Endometrium (tissue), 2 donors: ENCODE measurements around the gene PTPN6.

Source experiments
- FAIRE-seq: peaks from 2 replicates; lab custom pipeline; 2012; peaks lifted over from hg19 to GRCh38; lab: Jason Lieb, UNC
- donor health status: control.
- donor health status: control.

The PTPN6 gene

GRCh38 chr12:6956021-6956727, 5.0 kb downstream of the PTPN6 start:
- no peak for FAIRE-seq

- FAIRE-seq, result no peak
These were observed 6.1 kb downstream of the PTPN6 start for GRCh38 chr12:6957151-6957701.

DNA sequence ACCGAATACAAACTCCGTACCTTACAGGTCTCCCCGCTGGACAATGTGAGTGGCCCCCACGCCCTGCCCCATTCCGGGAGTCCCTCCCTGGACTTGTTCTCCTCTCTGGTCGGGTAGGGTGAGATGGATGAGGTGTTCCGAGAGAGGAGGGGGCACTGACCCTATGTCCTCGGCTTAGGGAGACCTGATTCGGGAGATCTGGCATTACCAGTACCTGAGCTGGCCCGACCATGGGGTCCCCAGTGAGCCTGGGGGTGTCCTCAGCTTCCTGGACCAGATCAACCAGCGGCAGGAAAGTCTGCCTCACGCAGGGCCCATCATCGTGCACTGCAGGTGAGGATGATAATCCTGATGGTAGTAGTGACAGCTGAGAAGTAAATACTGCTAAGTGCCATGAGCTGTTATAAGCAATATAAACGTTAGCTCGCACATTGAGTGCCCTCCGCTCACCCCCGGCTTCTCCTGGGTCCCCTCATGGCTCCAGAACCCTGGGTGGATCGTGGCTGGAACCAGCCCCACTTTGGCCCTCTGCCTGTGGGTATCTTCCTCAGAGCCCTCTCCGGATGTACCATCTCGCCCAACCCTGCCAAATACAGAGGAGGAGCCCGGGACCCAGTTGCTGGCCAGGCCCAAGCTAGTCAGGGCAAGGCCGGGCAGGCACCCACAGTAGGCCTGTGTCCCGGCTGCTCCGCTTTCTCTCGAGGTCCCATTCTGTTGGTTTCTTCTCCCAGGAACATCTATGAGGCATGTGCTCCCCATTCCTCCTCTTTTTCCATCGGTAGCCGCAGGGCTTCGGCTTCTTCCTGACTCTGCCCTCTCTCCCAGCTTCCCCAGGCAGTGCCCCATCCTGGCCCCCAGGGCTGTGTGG, 6.8 kb downstream of the PTPN6 start:
- FAIRE-seq, result no peak

- FAIRE-seq, result no peak
These were observed 7.5 kb downstream of the PTPN6 start for GRCh38 chr12:6958609-6959057.

DNA sequence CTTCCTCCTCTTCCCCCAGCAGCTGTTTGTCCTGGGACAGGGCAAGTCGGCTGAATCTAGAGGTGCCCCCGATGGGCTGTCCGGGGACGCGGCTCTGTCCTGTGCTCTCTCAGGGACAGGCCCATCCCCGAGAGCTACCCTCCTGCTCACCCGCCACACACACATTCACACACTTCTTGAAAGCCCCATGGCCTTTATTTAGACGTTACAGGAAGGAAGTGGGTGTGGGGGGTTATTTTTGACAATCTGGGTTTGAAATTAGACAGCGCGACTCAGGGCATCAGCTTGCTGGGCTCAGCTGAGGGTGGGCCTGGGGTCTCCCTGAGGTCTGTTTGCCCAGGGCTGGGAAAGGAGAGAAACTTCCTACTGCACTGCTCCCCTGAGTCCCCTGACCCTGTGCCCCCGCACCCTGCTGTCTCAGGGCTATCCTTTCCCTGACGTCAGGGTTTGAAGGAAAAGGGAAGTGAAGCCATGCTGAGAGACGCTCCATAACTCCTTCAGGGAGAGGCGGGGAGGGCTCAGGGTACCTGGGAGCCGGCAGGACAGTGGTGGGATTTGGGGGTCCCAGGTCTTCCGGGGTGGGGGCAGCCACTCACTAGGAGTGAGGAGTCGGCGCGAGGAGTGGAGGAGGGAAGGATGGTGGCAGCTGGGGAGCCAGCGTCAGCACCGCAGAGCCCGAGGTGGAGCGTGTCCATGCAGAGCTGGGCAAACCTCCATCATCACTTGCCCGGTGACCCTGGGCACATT, 8.1 kb downstream of the PTPN6 start:
- no peak for FAIRE-seq

GRCh38 chr12:6959805-6960592, 8.8 kb downstream of the PTPN6 start:
- FAIRE-seq, result no peak

DNA sequence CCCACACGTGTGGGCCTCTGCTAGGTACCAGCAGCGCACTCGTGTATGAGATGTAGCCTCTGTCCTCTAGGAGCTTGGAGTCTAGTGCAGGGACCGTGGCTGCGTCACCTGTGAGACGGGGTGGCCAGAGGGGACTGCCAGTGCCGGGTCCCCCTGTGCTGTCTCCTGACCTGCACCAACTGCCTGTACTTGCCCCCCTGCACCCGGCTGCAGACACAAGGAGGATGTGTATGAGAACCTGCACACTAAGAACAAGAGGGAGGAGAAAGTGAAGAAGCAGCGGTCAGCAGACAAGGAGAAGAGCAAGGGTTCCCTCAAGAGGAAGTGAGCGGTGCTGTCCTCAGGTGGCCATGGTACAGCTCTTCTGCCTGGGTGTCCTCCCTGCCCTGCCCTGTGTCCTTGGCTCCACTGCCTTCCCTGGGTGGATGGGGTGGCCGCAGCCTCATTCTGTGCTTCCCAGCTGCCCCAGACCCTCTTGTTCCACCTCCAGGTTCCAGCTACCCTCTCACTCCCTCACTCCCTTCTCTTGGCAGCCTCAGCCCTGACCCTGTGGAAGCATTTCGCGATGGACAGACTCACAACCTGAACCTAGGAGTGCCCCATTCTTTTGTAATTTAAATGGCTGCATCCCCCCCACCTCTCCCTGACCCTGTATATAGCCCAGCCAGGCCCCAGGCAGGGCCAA, 9.6 kb downstream of the PTPN6 start:
- no peak for FAIRE-seq

- no peak for FAIRE-seq
These were observed 10.1 kb downstream of the PTPN6 start for GRCh38 chr12:6961278-6961694.

DNA sequence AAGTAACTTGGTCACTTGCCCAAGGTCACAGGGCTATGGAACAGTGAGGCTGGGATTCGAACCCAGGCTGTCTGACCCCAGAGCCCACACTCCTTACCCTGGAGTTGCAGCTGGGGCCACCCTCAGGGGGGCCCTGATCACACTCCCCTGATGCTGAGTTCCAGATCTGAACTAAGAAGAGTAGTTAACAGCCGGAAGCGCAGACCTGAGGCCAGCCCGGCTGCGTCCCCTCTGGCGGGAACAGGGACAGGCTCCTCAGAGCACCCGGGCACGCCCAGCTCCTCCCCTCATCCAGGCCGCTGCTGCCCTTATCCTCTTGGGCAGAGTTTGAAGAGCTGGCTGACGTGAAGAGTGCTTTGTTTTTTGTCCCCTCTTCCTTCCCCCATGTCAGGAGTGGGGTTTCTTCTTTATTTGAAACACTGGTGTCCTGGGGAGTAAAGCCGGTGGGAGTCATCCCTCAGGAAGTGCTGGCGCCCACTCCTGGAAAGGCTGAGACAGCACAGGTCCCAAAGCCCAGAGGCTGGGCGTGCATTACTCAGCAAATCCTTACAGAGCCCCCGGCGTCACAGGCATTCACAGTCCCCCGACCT, 10.6 kb downstream of the PTPN6 start:
- FAIRE-seq, result no peak

GRCh38 chr12:6962285-6963015, 11.3 kb downstream of the PTPN6 start:
- FAIRE-seq, result no peak

GRCh38 chr12:6963016-6963731, 12.0 kb downstream of the PTPN6 start:
- no peak for FAIRE-seq

DNA sequence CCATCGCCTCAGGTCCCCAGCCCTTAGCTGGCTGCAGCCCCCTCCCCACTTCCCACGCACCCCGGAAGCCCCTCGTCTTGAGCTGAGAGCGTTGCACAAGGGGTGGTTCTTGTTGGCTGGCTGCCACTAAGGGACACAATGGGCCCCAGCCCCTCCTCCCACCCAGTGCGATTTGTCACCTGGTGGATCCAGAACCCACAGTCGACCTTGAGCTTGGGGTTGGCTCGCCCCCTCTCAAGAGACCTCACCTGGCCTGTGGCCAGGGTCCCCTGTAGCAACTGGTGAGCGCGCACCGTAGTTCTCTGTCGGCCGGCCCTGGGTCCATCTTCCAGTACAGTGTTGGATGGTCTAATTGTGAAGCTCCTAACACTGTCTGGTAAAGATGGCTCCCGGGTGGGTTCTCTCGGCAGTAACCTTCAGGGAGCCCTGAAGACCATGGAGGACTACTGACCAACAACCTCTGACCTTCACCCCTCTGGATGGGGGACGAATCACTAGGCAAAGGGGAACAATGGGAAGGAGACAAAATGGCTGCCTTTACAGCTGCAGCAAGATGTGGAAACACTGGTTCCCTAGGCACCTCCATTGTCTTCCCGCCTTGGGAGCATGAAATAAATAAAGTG, 12.7 kb downstream of the PTPN6 start:
- no peak for FAIRE-seq

- FAIRE-seq, result no peak
These were observed 13.5 kb downstream of the PTPN6 start for GRCh38 chr12:6964605-6965025.

DNA sequence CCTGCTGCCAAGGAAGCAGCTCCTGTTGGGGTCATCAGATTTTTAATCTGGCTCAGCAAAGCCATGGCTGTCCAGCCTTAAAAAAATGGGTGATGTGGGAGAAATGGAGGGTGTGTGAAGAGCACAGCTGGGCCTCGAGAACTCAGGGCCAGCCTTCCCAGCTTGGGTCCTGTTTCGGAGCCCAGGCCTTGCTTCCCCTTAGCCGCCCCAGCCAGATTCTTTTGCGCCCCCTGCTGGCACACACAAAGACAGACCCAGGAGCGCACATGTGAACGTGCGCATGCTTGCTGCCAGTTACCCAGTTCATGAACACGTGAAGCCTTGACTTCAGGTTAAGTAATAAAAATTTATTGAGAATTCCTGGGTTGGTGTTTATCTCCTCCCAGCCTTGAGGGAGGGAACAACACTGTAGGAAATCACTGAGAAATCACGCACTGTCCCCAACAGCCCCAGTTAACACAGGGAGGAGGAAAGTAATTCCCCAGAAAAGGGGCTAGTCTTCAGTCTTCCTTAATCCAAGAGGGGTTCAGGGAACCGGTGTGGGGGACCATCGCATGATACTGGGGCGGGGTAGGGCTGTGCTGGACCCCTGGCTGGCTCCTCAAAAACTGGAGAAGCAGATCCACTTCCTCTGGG, 14.0 kb downstream of the PTPN6 start:
- FAIRE-seq, result no peak

GRCh38 chr12:6965714-6966113, 14.6 kb downstream of the PTPN6 start:
- FAIRE-seq, result no peak

GRCh38 chr12:6966351-6966750, 15.2 kb downstream of the PTPN6 start:
- no peak for FAIRE-seq

- no peak for FAIRE-seq
These were observed 16.5 kb downstream of the PTPN6 start for GRCh38 chr12:6967651-6968100.

DNA sequence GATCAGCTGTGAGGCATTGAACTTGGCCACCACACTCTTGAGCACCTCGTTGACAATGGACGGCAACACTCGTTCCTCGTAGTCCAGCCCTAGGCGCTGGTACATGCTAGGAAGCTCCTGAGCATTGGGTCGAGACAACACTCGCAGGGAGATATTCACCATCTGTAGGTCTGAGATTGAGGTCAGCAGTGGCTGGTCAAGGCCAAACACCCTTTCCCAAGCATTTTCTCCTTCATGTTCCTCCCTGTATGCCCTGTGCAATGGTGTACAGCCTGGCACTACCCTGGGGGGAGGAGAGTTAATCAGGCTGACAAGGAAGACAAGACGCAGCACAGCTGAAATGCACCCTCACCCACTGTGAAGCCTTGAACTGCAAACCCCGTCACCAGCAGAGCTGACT, 17.3 kb downstream of the PTPN6 start:
- FAIRE-seq, result no peak
